K562 (cell line): ENCODE measurements around the gene CDIPT. TPM values are rescaled to one million over a fixed set of nuclear protein-coding genes. Genes with fewer than 3 reads are reported as not detected.
A peak's percentile ranks its signal among the peaks of the same experiment; 100 is the strongest.

Source experiments
- ASH1L ChIP-seq: fragments of 450-650 bp; IDR thresholded peaks from 2 replicates; pipeline ENCODE4 v1.6.1; 2018; ENCODE audit warnings: borderline replicate concordance, mild to moderate bottlenecking, low read depth; ENCODE audit not compliant: partially characterized antibody
- BHLHE40 ChIP-seq: IDR thresholded peaks from 2 replicates; pipeline ENCODE4 v1.6.1; 2011; ENCODE audit warnings: low read length, improper control_type of control experiment
- CBFA2T3 ChIP-seq: fragments of 450-650 bp; IDR thresholded peaks from 2 replicates; pipeline ENCODE4 v1.6.1; 2017
- ETV6 ChIP-seq, 3 experiments: fragments of 150-350 bp in 1 of 3; sonication (generic) in 1 of 3; formaldehyde crosslinking in 1 of 3; IDR thresholded peaks; 2 replicates each; pipeline versions ENCODE4 v1.6.1 to v1.8.0; 2014 to 2022; ENCODE audit warnings: borderline replicate concordance in 2 of 3, low read depth in 2 of 3, antibody characterized with exemption in 1 of 3, low read length in 1 of 3, mild to moderate bottlenecking in 1 of 3, missing genetic modification reagents in 1 of 3
- GABPA ChIP-seq: fragments of 200-800 bp; sonication (Bioruptor generic); conservative IDR thresholded peaks from 2 replicates; pipeline ENCODE4 v1.6.1; 2016; ENCODE audit warnings: low read depth, missing genetic modification characterization, missing compliant biosample characterization
- HCFC1 ChIP-seq: IDR thresholded peaks from 2 replicates; pipeline ENCODE4 v1.6.1; 2012; ENCODE audit warnings: low read depth, low read length, improper control_type of control experiment
- HDAC1 ChIP-seq, 2 experiments: fragments of 450-650 bp; IDR thresholded peaks; 2 replicates each; pipeline ENCODE4 v1.6.1; 2016 to 2017; ENCODE audit warnings: inconsistent platforms in 1 of 2, mild to moderate bottlenecking in 1 of 2, moderate library complexity in 1 of 2
- HDAC2 ChIP-seq: fragments of 450-650 bp; IDR thresholded peaks from 2 replicates; pipeline ENCODE4 v1.6.1; 2016; ENCODE audit warnings: mild to moderate bottlenecking
- NFATC3 ChIP-seq: fragments of 450-650 bp; IDR thresholded peaks from 2 replicates; pipeline ENCODE4 v1.6.1; 2017; ENCODE audit warnings: mild to moderate bottlenecking
- POU5F1 ChIP-seq: fragments of 150-350 bp; IDR thresholded peaks from 2 replicates; pipeline ENCODE4 v1.6.1; 2014; ENCODE audit warnings: borderline replicate concordance, low read length, low read depth, mild to moderate bottlenecking; ENCODE audit not compliant: partially characterized antibody
- PREB ChIP-seq: sonication (generic); formaldehyde crosslinking; IDR thresholded peaks from 2 replicates; pipeline ENCODE4 v1.8.1; 2023; ENCODE audit warnings: mild to moderate bottlenecking, missing genetic modification reagents
- RCOR1 ChIP-seq, 2 experiments: IDR thresholded peaks; 2 replicates each; pipeline ENCODE4 v1.6.1; 2012; ENCODE audit warnings: low read depth in 2 of 2, low read length in 2 of 2, borderline replicate concordance in 1 of 2, improper control_type of control experiment in 1 of 2
- SIN3B ChIP-seq: fragments of 450-650 bp; IDR thresholded peaks from 2 replicates; pipeline ENCODE4 v1.6.1; 2017; ENCODE audit warnings: low read depth, mild to moderate bottlenecking, moderate library complexity
- THRA ChIP-seq: fragments of 450-650 bp; IDR thresholded peaks from 2 replicates; pipeline ENCODE4 v1.6.1; 2017; ENCODE audit warnings: mild to moderate bottlenecking, moderate library complexity
- VEZF1 ChIP-seq: fragments of 200-800 bp; sonication (Bioruptor generic); IDR thresholded peaks from 2 replicates; pipeline ENCODE4 v1.6.1; 2017; ENCODE audit warnings: missing genetic modification characterization, missing compliant biosample characterization
- ZBTB1 ChIP-seq: sonication (generic); formaldehyde crosslinking; IDR thresholded peaks from 2 replicates; pipeline ENCODE4 v1.8.1; 2023; ENCODE audit warnings: missing genetic modification reagents, low read depth, mild to moderate bottlenecking, borderline replicate concordance
- ZHX1 ChIP-seq: fragments of 150-350 bp; conservative IDR thresholded peaks from 2 replicates; pipeline ENCODE4 v1.6.1; 2014; ENCODE audit warnings: low read length
- polyA plus RNA-seq, 8 experiments: library from polyadenylated mRNA; depleted of rRNA in 4 of 8; stranded (reverse) in 5 of 8; unstranded in 3 of 8; fragments of >200 nt; fragmentation: Nextera tagmentation in 2 of 8; fragmentation: Illumina TruSeq in 1 of 8; extraction: Ambion mirVana in 2 of 8; extraction: Trizol in 1 of 8; gene quantifications; 2 replicates each; pipeline versions ENCODE4 v1.2.1 to v1.2.3, GENCODE V29; 2011 to 2014; ENCODE audit warnings: inconsistent platforms in 1 of 8, missing spikeins in 1 of 8
- total RNA-seq, 7 experiments: library from RNA; depleted of rRNA in 6 of 7; stranded (reverse); fragments of >200 nt in 6 of 7; fragmentation: Illumina TruSeq in 2 of 7; extraction: Trizol in 2 of 7; gene quantifications; 2 replicates each; pipeline versions ENCODE4 v1.2.1 to v1.2.3, GENCODE V29; 2011 to 2021; ENCODE audit warnings: low replicate concordance in 1 of 7

The CDIPT gene
- total and polyA plus RNA-seq, 9 of the 15 experiments (the other 6 are each of a cell fraction or from before 2014, with no cell fraction given) = 1.3 to 37.0 (median 23.0) TPM

GRCh38 chr16:29862884-29863668 lies at the start of gene CDIPT (continued):
- TF ChIP-seq THRA (no peak), HDAC1 (IDR thresholded peaks at IDR 0.05) (peak in 1 of 2 experiments; percentile 77; a peak in 2 of 4 replicates), SIN3B (peak; percentile 17; the same call in 1 of the 2 replicates), BHLHE40 (peak; percentile 92), RCOR1 (IDR thresholded peaks at IDR 0.05; ENCODE audit: borderline replicate concordance in 1 of 2, low read depth in 2 of 2, low read length in 2 of 2) (peak in 1 of 2 experiments; percentile 68; a peak in 2 of 4 replicates), CBFA2T3 (peak; percentile 51), HCFC1 (peak; percentile 86), POU5F1 (peak; percentile 33), HDAC2 (peak; percentile 91), GABPA (tag) (peak; percentile 75), ZBTB1 (CRISPR knock-in tag) (peak; percentile 54; the same call in 1 of the 2 replicates), PREB (CRISPR knock-in tag) (no peak), ZHX1 (no peak), VEZF1 (peak; percentile 87), ETV6 (IDR thresholded peaks at IDR 0.05; ENCODE audit: borderline replicate concordance in 1 of 2, low read depth in 2 of 2, low read length in 1 of 2) (peak; percentile 47 to 79; a peak in 2 of 4 replicates), ETV6 (CRISPR knock-in tag; IDR thresholded peaks at IDR 0.05; ENCODE audit: borderline replicate concordance) (no peak), ASH1L (peak; percentile 94), NFATC3 (peak; percentile 81)
